ENCODE measurements around the gene CREB3L4. TPM values are rescaled to one million over a fixed set of nuclear protein-coding genes. Genes with fewer than 3 reads are reported as not detected.

Gene CREB3L4, protein sequence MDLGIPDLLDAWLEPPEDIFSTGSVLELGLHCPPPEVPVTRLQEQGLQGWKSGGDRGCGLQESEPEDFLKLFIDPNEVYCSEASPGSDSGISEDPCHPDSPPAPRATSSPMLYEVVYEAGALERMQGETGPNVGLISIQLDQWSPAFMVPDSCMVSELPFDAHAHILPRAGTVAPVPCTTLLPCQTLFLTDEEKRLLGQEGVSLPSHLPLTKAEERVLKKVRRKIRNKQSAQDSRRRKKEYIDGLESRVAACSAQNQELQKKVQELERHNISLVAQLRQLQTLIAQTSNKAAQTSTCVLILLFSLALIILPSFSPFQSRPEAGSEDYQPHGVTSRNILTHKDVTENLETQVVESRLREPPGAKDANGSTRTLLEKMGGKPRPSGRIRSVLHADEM
- total RNA-seq: 10 to 100 TPM in 2 of 3 donors, 1 to 10 TPM in 1; 9.9 to 26.9 (median 23.0) TPM
- long read RNA-seq, donor 1, partial matches to known transcripts: 0 of 9 reads
- long read RNA-seq, donor 1, other reads (novel, unspliced or antisense): 6 of 9 reads
- long read RNA-seq, donor 2, transcript CREB3L4-204 (10 exons, 1,557 nt): major isoform, 12 of 28 reads
- long read RNA-seq, donor 2, partial matches to known transcripts: 3 of 28 reads
- long read RNA-seq, donor 2, other reads (novel, unspliced or antisense): 9 of 28 reads

DNA sequence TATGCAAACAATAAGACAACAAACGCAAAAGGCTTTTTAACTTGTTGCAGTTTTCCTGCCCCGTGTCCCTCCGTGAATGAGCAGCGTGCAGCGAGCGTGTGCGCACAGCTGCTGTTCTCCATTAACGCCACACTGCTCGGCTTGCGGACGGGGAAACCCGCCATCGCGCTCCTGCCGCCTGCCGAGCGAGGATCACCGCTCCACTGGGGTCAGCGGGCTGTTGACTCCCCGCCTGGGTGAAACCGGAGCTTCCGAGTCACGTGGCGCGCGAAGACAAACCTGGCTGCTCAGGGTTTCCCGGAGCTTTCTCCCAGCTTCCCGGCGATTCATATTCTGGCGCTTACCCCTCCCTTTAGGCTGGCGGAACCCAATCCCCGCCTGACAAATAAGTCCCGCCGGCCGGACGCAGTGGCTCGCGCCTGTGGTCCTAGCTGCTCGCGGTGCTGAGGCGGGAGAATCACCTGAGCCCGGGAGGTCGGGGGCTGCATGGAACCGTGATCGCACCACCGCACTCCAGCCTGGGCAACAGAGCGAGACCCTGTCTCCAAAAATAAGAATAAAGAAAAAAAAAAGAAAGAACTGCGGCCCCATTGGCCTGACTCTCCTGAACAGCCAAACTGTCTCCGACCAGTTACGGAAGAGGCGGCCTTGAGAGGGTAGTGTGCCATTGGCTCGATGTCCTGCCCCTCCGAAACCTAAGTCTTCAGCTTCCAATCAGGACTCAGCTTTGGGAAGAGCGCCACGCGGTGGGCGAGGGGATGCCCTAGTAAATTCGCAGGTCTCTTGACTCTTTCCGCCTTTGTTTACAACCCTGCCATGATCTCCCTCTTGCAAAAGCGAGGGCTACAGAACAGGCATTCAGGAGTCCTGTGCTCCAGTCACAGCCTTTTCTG lies at the start of gene CREB3L4:
Gene CREB3L4 (plus strand): TSS at position 796 of the 893 bp plus-strand sequence. CDS start 624 bp downstream, outside the sequence.
- intact Hi-C loops (cut with DNase I, micrococcal nuclease): no loop called here
- TF ChIP-seq, protein P1, sequence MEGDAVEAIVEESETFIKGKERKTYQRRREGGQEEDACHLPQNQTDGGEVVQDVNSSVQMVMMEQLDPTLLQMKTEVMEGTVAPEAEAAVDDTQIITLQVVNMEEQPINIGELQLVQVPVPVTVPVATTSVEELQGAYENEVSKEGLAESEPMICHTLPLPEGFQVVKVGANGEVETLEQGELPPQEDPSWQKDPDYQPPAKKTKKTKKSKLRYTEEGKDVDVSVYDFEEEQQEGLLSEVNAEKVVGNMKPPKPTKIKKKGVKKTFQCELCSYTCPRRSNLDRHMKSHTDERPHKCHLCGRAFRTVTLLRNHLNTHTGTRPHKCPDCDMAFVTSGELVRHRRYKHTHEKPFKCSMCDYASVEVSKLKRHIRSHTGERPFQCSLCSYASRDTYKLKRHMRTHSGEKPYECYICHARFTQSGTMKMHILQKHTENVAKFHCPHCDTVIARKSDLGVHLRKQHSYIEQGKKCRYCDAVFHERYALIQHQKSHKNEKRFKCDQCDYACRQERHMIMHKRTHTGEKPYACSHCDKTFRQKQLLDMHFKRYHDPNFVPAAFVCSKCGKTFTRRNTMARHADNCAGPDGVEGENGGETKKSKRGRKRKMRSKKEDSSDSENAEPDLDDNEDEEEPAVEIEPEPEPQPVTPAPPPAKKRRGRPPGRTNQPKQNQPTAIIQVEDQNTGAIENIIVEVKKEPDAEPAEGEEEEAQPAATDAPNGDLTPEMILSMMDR (IDR thresholded peaks at IDR 0.05): peak; percentile 7
- Histone ChIP-seq H3K4me1 (ENCODE audit: low read depth) (peaks cover 31% of the 10 kb centered on the region), H3K9me3 (no peaks in the 10 kb centered on the region), H3K36me3 (ENCODE audit: low read depth) (no peaks in the 10 kb centered on the region), H3K4me3 (peak within 1 kb of the TSS; percentile 36)
- DNase-seq (peak; percentile 91 to 94 (median 92)), ATAC-seq (peak; percentile 82)

DNA sequence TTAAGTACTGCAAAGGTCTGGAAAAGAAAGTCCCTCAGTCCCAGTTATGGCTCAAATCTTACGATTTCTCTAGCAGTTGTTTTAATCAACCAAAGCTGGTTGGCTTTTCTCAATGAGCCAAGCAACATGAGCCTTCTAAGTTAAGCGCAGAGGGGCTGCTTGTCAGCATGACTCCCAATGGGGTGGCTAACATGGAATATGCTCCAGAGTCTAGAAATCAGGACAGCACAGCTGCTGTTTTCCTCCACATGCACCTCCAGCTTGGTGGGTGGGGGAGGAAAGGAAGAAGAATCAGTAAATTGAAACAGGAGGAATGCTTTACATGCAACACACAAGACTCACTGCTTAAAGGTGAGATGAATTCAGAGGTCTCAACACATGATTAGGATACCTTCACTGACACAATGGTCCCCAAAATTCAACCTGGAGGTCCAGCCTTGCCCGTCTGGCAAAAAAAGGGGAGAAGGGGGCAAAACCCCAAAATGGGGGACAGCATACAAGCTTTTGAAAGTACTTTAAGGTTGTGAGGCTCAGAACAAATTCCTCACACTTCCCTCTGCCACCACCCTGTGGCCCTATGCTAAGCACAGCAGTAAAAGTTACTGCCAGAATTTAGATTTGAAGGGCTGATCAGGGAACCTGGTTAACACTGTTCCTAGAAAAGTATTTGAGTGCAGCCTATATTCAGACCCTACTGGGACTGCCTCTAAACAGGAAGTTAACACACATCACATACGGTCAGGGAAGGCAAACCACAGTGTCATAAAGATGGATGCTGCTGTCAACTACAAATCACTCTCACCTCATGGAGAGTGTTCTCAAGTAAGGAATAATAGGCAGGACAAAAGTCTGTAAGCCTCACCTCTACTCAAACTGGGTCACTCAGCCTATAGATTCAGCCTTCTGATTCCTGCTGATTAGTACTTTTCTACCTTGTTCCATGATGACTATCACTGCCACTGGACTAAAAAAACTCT lies 47.5 kb upstream of the CREB3L4 start:
- no peaks in the 10 kb centered on the region for H3K9me3 ChIP-seq
- intact Hi-C loops (cut with DNase I, micrococcal nuclease): no loop called here
- ATAC-seq (no peak), DNase-seq (no peak)
- TF ChIP-seq, protein P1 (IDR thresholded peaks at IDR 0.05): no peak
- no peak overlapping the region for H3K4me3 ChIP-seq
- H3K36me3 ChIP-seq (ENCODE audit: low read depth): no peaks in the 10 kb centered on the region
- H3K4me1 ChIP-seq (ENCODE audit: low read depth): peaks cover 23% of the 10 kb centered on the region

DNA sequence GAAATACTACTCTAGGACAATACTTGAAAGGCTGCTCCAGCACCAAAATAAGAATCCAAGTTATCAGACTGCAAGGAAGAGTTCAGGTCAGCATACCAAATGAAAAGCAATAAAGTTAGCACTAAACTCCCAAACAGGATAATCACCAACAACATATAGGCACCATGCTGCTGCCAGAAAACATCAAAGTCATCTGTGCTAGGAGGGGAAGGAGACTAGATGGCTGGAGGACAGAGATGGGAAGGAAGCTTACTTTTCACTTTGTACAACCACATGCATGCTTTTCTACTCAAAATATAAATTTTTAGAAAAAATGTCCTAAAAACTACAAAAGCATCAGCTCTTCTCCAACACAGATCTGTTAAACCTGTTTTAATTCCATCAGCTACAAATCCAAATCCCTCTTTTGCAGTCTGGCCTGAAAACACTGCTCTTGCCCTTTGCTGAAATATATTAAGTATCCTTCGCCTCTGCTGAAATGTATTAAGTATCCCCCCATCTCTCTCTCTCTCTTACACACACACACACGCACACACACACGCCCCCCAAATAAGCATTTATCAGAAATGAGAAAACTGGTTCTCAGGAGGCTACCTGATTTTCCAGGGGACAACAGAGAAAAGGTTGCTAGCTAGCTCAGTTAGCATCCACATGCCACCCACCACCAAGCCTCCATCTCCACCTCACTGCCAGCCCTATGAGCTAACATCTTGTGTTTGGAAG lies 46.5 kb upstream of the CREB3L4 start:
- H3K4me1 ChIP-seq (ENCODE audit: low read depth): peaks cover 23% of the 10 kb centered on the region
- intact Hi-C loops (cut with DNase I, micrococcal nuclease): no loop called here
- H3K4me3 ChIP-seq: peak overlapping the region; percentile 61
- DNase-seq (no peak), ATAC-seq (no peak)
- no peaks in the 10 kb centered on the region for H3K36me3 ChIP-seq (ENCODE audit: low read depth)
- H3K9me3 ChIP-seq: no peaks in the 10 kb centered on the region
- TF ChIP-seq, protein P1 (IDR thresholded peaks at IDR 0.05): no peak

DNA sequence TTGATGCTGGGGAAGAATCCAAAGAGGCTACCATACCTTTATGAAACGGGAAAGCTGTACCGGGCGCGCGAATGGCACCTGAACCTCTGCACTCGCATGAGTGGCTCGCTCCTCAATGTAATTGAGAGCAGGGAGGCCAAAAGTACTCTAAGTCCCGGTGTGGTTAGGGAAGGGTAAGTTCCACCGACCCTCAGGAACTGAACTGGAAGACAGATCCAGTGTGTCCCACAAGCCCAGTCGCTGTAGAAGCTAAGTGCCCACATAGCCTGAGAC lies 46.0 kb upstream of the CREB3L4 start:
- Histone ChIP-seq H3K36me3 (ENCODE audit: low read depth) (no peaks in the 10 kb centered on the region), H3K4me3 (peak overlapping the region; percentile 61), H3K9me3 (no peaks in the 10 kb centered on the region), H3K4me1 (ENCODE audit: low read depth) (peaks cover 23% of the 10 kb centered on the region)
- TF ChIP-seq, protein P1 (IDR thresholded peaks at IDR 0.05): no peak
- intact Hi-C loops (cut with DNase I, micrococcal nuclease): no loop called here
- ATAC-seq: no peak
- peak in 2 of 3 donors; percentile 25 to 42 for DNase-seq
